Sigmoid colon (tissue), 4 donors: ENCODE data around the gene C1orf105.

Experiments used
- EP300 ChIP-seq, 4 donors: sonication (generic); formaldehyde crosslinking; IDR thresholded peaks; one replicate each; pipeline ENCODE4 v1.6.1; 2017; ENCODE audit warnings: antibody characterized with exemption in 4 of 4
- POLR2A ChIP-seq, 2 donors: fragments of 450-650 bp; IDR thresholded peaks; one replicate each; pipeline ENCODE4 v1.6.1; 2016; ENCODE audit warnings: antibody characterized with exemption in 2 of 2, mild to moderate bottlenecking in 2 of 2, moderate library complexity in 2 of 2
- POLR2AphosphoS5 ChIP-seq, 4 donors: sonication (generic); formaldehyde crosslinking; IDR thresholded peaks; one replicate each; pipeline ENCODE4 v1.6.1; 2017; ENCODE audit warnings: antibody characterized with exemption in 4 of 4
- TF ChIP-seq, protein P1 (sequence below), 4 experiments: fragments of 450-650 bp in 3 of 4; fragments of 200-600 bp in 1 of 4; IDR thresholded peaks; one replicate each; pipeline ENCODE4 v1.5.1; 2016 to 2019; ENCODE audit warnings: antibody characterized with exemption in 4 of 4, mild to moderate bottlenecking in 3 of 4, moderate library complexity in 2 of 4

DNA sequence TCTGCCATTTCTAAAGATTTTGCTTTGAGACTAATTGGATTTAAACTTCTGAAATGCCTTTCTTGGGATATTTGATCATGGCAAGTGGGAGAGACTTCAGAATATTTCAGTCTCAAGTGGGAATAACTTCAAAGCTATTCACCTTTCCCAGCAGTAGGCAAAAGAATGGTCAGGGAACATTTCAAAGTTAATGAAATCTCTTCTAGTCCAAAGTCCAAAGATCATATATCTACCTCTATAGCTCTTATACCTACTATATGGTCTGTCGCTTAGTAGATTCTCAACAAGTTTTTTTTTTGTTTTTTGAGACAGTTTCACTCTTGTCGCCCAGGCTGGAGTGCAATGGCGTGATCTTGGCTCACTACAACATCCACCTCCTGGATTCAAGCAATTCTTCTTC is 67.9 kb downstream of the C1orf105 start:
- TF ChIP-seq, protein P1, sequence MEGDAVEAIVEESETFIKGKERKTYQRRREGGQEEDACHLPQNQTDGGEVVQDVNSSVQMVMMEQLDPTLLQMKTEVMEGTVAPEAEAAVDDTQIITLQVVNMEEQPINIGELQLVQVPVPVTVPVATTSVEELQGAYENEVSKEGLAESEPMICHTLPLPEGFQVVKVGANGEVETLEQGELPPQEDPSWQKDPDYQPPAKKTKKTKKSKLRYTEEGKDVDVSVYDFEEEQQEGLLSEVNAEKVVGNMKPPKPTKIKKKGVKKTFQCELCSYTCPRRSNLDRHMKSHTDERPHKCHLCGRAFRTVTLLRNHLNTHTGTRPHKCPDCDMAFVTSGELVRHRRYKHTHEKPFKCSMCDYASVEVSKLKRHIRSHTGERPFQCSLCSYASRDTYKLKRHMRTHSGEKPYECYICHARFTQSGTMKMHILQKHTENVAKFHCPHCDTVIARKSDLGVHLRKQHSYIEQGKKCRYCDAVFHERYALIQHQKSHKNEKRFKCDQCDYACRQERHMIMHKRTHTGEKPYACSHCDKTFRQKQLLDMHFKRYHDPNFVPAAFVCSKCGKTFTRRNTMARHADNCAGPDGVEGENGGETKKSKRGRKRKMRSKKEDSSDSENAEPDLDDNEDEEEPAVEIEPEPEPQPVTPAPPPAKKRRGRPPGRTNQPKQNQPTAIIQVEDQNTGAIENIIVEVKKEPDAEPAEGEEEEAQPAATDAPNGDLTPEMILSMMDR (IDR thresholded peaks at IDR 0.05), result no peak
- TF ChIP-seq EP300 (IDR thresholded peaks at IDR 0.05) (no peak), POLR2A (IDR thresholded peaks at IDR 0.05) (no peak), POLR2AphosphoS5 (IDR thresholded peaks at IDR 0.05) (no peak)
